Cardiac muscle cell (in vitro differentiated cells and primary cell): Measurements from ENCODE around the gene PIK3IP1. TPM values are rescaled to one million over a fixed set of nuclear protein-coding genes. Genes with fewer than 3 reads are reported as not detected.

Experiments used
- DNase-seq, 2 donors: peaks; one replicate each; pipeline versions ENCODE4 v3.0.0 to v3.0.0-alpha.2; 2010 to 2017; ENCODE audit warnings: low read depth in 1 of 2, low spot score in 1 of 2
- H3K27ac ChIP-seq: fragments of 200-600 bp; sonication (generic); 2 replicates; pipeline ENCODE4 v1.5.1; 2016
- H3K27me3 ChIP-seq: fragments of 200-600 bp; sonication (generic); 2 replicates; pipeline ENCODE4 v1.6.0; 2016; ENCODE audit warnings: control low read depth
- H3K36me3 ChIP-seq: fragments of 200-600 bp; sonication (generic); 2 replicates; pipeline ENCODE4 v1.5.1; 2016; ENCODE audit warnings: control low read depth
- H3K4me1 ChIP-seq: fragments of 200-600 bp; sonication (generic); 2 replicates; pipeline ENCODE4 v1.8.1; 2017; ENCODE audit warnings: low read depth, mild to moderate bottlenecking, mixed run types
- H3K4me3 ChIP-seq: fragments of 200-600 bp; sonication (generic); 2 replicates; pipeline ENCODE4 v1.5.1; 2016; ENCODE audit warnings: mild to moderate bottlenecking
- H3K9me3 ChIP-seq: fragments of 200-600 bp; sonication (generic); 2 replicates; pipeline ENCODE4 v1.5.1; 2017; ENCODE audit warnings: low read depth, mild to moderate bottlenecking, control low read depth
- polyA plus RNA-seq: library from polyadenylated mRNA; unstranded; fragments of >200 nt; fragmentation: Nextera tagmentation; extraction: Ambion mirVana; gene quantifications from 2 replicates; pipeline ENCODE4 v1.2.1, GENCODE V29; 2016
- total RNA-seq: library from RNA; depleted of rRNA; stranded (reverse); fragments of >200 nt; gene quantifications from 2 replicates; pipeline ENCODE4 v1.2.3, GENCODE V29; 2016
- TF ChIP-seq, protein P1 (sequence below): IDR thresholded peaks from 2 replicates; pipeline ENCODE4 v1.5.1; 2012; ENCODE audit warnings: low read depth, mild to moderate bottlenecking, low read length

The PIK3IP1 gene
- total and polyA plus RNA-seq, 2 experiments from 2014 or later, result 7.2 to 12.0 TPM

DNA sequence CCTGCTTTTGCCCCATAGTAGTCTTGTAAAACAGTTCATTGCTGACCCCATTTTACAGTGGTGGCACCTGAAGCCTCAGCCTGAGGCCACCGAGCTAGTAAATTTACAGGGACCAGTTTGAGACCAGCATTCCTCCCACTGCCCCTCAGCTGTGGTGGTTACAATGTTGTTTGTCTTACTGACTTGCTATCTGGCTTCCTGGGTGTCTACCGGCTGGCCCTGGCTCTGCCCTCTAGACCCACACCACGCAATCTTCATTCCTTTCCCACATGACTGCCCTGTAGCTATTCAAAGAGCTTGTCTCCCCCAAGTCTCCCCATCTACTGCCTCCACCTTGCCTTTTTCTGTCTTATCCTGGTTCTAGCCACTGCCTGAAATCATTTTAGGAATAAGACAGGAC is 20.8 kb downstream of the PIK3IP1 start:
- TF ChIP-seq, protein P1, sequence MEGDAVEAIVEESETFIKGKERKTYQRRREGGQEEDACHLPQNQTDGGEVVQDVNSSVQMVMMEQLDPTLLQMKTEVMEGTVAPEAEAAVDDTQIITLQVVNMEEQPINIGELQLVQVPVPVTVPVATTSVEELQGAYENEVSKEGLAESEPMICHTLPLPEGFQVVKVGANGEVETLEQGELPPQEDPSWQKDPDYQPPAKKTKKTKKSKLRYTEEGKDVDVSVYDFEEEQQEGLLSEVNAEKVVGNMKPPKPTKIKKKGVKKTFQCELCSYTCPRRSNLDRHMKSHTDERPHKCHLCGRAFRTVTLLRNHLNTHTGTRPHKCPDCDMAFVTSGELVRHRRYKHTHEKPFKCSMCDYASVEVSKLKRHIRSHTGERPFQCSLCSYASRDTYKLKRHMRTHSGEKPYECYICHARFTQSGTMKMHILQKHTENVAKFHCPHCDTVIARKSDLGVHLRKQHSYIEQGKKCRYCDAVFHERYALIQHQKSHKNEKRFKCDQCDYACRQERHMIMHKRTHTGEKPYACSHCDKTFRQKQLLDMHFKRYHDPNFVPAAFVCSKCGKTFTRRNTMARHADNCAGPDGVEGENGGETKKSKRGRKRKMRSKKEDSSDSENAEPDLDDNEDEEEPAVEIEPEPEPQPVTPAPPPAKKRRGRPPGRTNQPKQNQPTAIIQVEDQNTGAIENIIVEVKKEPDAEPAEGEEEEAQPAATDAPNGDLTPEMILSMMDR, result no peak
- Histone ChIP-seq H3K27me3 (no peaks in the 10 kb centered on the region), H3K9me3 (no peaks in the 10 kb centered on the region), H3K4me3 (no peak overlapping the region), H3K36me3 (peaks cover 21% of the 10 kb centered on the region), H3K4me1 (no peaks in the 10 kb centered on the region), H3K27ac (no peak overlapping the region)
- no peak for DNase-seq

DNA sequence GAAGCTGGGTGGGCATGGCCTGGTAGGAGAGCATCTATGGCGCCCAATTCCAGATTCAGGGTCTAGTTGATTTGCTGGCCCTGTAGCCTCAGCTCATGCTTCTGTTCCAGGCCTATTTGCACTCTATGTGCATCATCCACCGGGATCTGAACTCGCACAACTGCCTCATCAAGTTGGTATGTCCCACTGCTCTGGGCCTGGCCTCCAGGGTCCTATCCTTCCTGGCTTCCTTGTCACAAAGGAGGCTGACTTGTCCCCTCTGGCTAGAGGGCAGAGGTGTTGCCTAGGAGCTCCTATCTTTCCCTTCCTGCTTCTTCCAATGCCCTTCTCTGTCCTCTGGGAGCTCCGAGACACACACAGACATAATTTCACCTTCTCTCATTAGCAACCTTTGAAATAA is 21.3 kb downstream of the PIK3IP1 start:
- Histone ChIP-seq H3K4me1 (no peaks in the 10 kb centered on the region), H3K27me3 (no peaks in the 10 kb centered on the region), H3K36me3 (peaks cover 20% of the 10 kb centered on the region), H3K27ac (no peak overlapping the region), H3K4me3 (no peak overlapping the region), H3K9me3 (no peaks in the 10 kb centered on the region)
- no peak for DNase-seq
- TF ChIP-seq, protein P1, result no peak

DNA sequence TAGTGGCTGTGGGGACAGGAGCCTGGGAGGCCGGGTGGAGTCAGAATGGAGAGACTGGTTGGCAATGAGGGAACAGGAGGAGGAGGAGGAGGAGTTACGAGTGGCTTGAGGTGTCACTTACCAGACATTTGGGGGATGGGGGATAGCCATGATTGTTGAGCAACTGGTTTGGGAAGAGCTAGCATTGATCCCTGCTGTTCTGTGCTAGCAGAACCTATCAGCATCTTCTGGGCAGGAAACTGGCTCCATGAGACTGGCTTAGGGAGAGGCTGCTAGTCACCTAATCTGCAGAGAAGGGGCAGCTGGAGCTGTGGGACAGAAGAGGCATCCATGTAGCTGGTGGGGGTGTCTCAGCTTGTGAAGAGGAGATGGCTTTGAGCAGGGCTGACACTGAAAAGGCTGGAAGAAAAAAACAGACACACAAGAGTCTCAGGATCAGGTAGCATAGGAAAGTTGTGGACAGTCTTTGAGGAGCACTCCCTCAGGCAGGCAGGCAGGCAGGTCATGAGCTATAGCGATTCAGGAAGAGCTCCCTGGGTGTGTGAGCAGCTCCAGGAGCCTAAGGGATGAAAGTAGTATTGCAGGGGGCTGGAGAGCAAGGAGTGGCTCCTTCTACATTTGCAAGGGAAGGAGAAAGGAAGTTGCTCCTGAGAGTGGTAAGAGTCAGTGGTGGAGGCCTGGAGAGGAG is 22.3 kb downstream of the PIK3IP1 start:
- no peak for DNase-seq
- TF ChIP-seq, protein P1, result no peak
- H3K9me3 ChIP-seq, result no peaks in the 10 kb centered on the region
- H3K4me1 ChIP-seq, result no peaks in the 10 kb centered on the region
- H3K27ac ChIP-seq, result no peak overlapping the region
- H3K27me3 ChIP-seq, result no peaks in the 10 kb centered on the region
- peaks cover 10% of the 10 kb centered on the region for H3K36me3 ChIP-seq
- H3K4me3 ChIP-seq, result no peak overlapping the region

DNA sequence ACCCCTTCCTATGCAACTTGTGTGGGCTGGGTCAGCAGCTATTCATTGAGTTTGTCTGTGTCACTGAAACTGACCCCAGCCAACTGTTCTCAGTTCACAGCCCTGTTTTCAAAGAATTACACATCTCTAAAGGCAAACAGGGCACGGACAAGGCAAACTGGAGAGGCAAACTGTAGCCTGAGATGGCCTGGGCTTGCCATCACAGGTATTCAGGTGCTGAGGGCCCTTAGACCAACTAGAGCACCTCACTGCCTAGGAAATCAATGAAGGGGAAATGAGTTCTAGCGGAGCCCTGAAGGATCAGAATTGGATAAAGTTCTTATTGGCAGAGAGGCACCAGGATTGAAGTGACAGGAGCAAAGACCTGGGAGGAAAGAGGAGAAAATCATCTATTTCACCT is 24.0 kb downstream of the PIK3IP1 start:
- DNase-seq, result no peak
- Histone ChIP-seq H3K9me3 (no peaks in the 10 kb centered on the region), H3K27me3 (no peaks in the 10 kb centered on the region), H3K36me3 (peaks cover 9% of the 10 kb centered on the region), H3K4me3 (no peak overlapping the region), H3K27ac (no peak overlapping the region), H3K4me1 (no peaks in the 10 kb centered on the region)
- TF ChIP-seq, protein P1, result no peak

DNA sequence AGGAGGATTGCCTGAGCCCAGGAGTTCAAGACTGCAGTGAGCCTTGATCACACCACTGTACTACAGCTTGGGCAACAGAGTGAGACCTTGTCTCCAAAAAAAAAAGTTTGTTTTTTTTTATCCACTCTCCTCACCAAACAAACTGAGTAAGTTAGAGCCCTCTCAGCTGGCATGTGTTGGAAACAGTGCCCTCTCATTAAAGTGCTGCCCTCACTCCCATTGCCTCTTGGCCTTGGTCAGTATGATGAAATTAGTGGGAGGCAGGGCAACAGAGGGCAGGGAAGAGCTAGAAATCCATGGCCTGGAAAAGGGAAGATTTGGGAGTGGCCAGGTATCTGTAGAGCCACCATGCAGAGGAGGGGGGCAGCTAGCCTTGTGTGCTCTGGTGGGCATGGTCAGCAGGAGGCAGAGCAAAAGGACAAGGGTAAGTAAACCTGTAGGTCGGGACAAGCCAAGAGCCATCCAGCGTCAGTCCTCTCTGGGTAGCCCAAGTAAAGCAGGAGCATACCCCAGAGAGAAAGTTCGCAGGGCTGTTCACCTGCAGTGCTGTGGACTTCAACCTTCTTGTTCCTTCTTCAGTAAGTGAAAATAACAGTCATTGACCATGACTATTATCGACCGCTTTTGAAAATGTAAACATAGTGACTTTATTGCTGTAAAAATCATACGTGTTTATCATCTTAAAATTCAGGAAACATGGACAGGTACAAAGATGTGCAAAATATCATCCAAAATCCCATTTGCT is 28.2 kb downstream of the PIK3IP1 start:
- peaks cover 14% of the 10 kb centered on the region for H3K36me3 ChIP-seq
- H3K4me3 ChIP-seq, result no peak overlapping the region
- H3K27me3 ChIP-seq, result no peaks in the 10 kb centered on the region
- H3K4me1 ChIP-seq, result no peaks in the 10 kb centered on the region
- no peaks in the 10 kb centered on the region for H3K9me3 ChIP-seq
- H3K27ac ChIP-seq, result no peak overlapping the region
- TF ChIP-seq, protein P1, result no peak
- DNase-seq, result no peak
